GM18499 (cell line): Measurements from ENCODE around the gene FAM24B.
"Not testable (repeated sequence)": the region's sequence is repeated elsewhere in the genome, so short reads cannot be mapped to it uniquely, and the experiment has no call there.

ENCODE experiments used
- ATAC-seq: cut with Tn5 transposase; IDR thresholded peaks from one replicate; pipeline ENCODE4 v1.9.1; 2021; ENCODE audit warnings: moderate number of reproducible peaks; ENCODE audit not compliant: insufficient read depth, unreplicated experiment

FAM24B gene

DNA sequence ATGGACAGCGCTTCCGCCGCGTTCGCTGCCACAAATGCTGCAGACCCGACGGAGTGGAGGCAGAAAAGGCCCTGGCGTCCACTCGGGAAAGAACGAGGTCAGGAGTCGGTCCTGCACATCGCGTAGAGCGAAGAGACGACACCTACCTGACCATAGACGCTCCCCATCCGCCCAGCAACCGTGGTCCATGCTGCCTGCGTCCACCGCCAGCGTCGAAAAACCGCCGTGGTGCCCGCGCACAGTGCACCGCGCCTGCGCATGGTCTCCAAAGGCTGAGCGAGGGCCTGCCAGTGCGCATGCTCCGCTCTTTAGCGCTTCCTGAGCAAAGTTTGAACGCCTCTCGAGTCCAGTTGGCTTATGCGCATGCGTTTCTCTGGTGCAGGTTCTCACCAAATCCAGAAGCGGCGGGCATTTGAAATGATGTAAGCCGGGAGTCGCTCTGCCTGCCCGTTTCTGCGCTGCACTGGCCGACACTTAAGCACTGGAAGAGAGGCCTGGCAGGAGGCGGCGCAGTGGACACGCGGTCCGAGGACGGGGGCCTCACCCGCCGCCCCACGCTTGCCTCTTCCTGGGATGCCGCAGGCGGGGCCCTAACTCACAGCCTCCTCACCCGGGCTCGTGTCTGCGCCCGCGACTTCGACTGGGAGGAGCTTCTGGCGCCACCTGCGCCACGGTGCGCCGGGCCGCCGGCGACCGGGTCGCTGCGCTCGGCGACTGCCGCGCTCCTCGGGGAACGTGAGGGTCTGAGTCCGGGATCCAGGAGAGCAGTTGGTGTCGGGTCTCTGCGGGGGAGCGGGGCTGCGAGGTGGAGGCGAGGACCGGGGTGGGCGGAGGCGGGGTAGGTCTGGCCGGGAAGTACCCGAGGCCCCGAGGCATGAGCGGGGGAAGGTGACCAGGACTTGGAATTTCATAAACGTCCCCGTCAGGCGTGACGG, at the start of gene FAM24B:
Gene FAM24B, minus strand, starts transcription at position 243 of the 935 bp plus-strand sequence. CDS start 29,066 bp downstream, outside the sequence.
- ATAC-seq, result peak; percentile 55

DNA sequence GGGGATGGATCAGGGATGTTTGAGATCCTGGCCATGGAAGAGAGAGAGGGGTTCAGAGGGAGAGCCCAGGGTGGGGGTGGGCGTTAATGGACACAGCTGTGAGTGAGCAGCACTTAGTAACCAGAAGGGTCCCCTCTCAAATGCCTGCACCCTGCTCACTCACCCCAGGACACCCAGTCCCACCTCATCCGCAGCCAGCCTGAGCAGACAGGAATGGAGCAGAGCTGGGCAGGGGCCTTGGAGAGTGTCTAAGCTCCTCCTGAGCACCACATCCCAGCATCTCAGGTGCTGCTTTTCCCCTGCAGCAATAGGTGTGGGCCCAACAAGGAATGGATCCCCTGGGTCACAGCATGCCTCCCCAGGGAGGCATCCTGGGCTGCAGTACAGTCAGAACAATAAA, 36.3 kb upstream of the FAM24B start:
- ATAC-seq, result no peak

GRCh38 chr10:122911889-122912484, 32.6 kb upstream of the FAM24B start:
- no peak for ATAC-seq

- ATAC-seq, result no peak
These were observed 30.9 kb upstream of the FAM24B start, which contains the start of gene FAM24A for GRCh38 chr10:122910310-122910709. Gene FAM24A (plus strand): TSS chr10:122910610. CDS start chr10:122911635, 1,025 bp downstream.

DNA sequence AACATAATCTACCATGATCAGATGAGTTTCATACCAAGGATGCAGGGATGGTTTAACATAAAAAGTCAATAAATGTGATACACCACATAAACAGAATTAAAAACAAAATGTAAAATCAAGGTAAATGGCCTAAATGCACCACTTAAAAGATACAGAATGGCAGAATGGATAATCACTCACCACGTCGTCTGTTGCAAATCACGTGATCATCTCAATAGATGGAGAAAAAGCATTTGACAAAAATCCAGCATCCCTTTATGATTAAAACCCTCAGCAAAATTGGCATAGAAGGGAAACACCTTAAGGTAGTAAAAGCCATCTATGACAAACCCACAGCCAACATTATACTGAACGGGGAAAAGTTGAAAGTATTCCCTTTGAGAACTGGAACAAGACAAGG, 24.5 kb upstream of the FAM24B start:
- not testable (repeated sequence) for ATAC-seq

DNA sequence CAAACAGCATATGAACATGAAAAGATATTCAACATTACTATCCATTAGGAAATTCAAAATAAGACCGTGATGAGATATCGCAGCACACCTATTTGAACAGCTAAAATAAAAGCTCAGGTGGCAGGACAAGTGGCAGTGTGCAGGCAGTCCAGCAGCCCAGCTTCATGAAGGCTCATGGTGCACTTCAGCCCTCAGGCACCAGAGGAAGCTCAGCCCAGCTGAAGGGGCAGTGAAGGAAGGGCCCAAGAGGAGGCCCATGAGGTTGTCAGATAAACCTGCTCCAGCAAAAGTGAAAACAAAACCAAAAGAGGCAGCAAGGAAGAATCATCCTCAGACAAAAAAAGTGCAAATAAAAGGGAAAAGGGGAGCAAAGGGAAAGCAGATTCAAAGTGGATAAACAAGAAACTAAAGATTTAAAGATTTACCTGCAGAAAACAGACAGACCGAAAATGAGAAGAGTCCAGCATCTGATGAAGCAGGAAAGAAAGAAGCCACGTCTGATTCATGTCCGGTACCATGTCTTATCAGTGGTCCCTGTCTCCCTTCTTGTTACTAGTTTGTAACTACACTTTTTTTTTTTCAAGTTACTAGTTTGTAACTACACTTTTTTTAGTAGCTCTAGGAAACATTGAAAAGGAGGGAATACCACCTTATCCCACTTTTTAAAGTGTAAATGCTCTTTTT, 15.0 kb upstream of the FAM24B start:
- ATAC-seq, result no peak

- no peak for ATAC-seq
These were observed 4.8 kb upstream of the FAM24B start for GRCh38 chr10:122884166-122884565.

DNA sequence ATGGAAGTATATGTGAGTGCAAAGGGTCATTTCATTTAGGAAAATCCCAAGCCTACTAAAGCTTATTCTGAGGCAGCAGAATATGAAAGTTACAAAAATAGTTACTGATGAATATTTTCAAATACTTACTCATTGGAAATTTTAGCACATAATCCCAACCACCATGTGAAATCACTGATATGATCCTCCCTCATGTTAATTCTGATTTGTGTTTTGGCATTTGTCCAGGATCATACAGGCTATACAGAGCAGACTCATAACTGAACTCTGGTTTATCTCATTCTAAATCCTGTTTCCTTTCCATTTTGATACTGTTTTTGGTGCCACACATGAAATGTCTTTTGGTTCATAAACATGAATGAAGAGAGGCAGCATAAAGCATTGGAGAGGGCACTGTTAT, 3.4 kb upstream of the FAM24B start:
- no peak for ATAC-seq

DNA sequence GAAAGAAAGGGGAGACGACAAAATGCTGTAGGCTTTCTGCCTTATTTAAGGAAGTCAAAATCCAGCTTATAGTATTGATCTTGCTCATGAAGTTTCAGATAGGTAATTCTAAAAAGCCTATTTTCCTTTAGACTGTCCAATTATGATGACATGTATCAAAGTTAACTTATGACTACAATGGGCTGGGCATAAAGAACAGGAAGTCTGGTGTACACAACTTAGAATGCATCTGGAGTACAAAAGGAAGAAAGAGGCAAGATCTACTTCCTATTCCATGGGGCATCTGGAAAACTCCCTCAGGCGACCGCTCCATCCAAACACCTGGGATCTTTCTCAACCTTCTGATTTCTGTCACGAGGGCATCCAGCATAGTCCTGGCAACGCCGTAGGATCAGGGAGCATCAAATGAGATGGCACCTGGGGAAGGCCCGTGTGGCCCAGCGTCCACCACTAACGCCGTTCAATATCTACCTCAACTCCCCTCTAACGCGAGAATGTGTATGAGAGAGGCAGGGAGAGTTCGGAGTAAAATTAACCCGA, 512 bp downstream of the FAM24B start:
- no peak for ATAC-seq

- no peak for ATAC-seq
These were observed 2.1 kb downstream of the FAM24B start for GRCh38 chr10:122877264-122877663.

DNA sequence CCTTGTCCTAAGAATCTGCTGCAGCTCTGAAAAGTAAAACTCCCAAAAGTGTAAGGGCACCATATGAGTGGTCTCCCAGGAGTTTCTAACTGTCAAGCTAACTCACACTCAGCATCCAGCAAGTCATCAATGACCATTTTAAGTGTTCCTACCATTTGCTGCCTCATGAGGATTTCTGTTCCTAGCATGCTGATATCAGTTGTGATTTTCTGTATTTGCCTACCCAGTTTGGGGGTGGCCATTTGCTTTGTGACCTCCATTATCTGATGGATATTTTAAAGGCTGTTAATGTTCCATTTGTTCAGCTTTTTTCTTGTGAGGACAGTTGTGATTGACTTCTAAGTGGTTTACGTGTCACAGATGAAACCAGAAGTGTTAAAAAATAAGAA, 2.9 kb downstream of the FAM24B start:
- ATAC-seq, result no peak

DNA sequence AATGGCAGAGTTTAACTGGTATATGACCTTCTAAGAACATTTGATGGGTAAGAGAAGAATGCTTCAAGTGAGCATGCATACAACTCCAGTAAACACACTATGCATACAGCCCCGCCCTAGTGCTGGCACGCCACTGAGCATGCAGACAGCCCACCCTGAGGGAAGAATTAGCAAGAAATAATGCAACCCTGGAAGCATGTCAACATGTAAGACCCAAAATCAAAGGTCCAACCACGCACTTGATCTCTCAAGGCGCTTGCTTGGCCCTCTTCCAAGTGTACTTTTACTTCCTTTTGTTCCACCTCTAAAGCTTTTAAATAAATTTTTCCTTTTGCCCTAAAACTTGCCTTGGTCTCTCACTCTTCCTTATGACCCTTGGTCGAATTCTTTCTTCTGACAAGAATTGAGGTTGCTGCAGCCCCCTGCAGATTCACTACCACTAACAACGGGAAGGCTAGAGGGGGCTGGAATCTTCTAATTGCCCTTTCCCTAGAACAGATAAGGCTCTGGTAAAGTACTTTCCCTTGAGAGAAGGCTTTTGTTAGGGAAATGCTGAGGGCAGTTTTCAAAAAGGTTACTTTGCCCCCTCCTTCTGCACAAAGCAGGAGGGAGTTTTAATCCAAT, 3.4 kb downstream of the FAM24B start:
- ATAC-seq, result no peak

DNA sequence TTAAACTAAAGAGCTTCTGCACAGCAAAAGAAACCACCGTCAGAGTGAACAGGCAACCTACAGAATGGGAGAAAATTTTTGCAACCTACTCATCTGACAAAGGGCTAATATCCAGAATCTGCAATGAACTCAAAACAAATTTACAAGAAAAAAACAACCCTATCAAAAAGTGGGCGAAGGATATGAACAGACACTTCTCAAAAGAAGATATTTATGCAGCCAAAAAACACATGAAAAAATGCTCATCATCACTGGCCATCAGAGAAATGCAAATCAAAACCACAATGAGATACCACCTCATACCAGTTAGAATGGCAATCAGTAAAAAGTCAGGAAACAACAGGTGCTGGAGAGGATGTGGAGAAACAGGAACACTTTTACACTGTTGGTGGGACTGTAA, 7.4 kb downstream of the FAM24B start:
- ATAC-seq, result not testable (repeated sequence)

GRCh38 chr10:122868768-122869167, 10.6 kb downstream of the FAM24B start:
- not testable (repeated sequence) for ATAC-seq

DNA sequence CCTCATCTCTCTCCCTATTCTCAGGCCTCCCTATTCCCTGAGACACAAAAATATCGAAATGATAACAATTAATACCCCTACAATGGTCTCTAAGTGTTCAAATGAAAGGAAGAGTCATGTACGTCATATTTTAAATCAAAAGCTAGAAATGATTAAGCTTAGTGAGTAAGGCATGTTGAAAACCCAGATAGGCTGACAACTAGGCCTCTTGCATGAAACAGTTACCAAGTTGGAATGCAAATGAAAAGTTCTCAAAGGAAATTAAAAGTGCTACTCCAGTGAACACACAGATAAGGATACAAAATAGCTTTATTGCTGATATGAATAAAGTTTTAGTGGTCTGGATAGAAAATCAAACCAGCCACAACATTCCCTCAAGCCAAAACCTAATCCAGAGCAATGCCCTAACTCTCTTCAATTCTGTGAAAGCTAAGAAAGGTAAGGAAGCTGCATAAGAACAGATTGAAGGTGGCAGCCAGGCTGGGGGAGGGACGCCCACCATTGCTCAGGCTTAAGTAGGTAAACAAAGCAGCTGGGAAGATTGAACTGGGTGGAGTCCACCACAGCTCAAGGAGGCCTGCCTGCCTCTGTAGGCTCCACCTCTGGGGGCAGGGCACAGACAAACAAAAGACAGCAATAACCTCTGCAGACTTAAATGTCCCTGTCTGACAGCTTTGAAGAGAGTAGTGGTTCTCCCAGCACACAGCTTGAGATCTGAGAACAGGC, 12.5 kb downstream of the FAM24B start:
- ATAC-seq, result not testable (repeated sequence)

- no peak for ATAC-seq
These were observed 14.5 kb downstream of the FAM24B start for GRCh38 chr10:122864901-122865300.

DNA sequence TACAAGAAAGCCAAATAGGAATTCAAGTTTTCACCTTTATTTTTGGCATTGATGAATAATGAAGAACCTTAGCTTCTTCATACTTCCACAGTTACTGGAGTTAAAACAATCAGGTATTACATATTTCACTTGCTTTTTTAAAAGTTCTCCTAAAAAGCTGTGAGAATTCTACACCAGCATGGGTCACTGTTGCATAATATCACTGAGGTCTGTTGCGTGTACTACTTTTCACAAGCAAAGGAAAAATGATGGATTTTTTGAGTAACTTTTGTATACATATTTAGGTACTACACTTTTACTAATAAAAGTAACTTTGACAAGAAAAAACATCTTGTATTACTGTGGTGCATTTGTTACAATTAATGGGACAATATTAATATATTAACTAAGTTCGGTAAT, 15.2 kb downstream of the FAM24B start:
- ATAC-seq, result no peak

DNA sequence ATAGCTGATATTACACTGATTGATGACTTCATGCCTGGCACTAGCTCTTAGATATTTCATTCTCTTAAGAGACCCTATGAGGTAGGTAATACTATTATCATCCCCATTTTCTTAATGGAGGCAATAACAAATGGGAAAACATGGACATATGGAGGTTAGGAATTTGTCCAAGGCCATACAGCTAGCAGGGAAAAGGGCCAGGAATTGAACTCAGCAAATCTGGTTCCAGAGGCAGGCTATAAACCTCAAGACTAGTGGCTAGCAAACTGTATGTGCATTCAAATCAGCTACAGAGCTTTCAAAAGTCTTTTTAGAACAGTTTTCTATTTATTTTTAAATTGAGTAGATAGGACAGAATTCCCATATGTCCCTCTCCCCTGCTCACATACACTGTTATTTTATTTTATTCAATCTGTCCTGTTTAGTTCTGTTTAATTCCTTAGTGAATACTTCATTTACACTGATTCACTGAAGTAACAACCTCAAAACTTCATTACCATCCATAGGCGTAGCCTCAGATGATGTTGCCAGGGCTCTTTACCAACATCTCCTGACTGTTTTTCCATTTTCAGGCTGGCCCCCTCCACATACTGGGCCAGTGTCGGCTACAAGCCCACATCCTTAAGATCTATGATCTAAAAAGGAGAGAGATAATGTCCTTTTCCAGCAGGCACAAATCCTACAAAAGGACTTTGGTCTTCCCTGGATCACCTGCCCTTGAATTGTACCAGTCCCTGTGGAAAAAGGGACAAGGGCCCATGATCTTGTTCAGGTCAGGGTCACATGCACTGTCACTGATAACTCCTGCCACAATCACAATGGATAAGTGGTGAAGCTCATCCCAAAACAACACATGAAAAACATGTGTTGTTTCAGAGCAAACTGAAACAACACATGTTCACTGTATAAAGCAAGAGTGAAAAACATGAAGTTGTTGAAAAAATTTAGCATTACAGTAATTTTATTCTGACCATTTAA, 15.9 kb downstream of the FAM24B start:
- no peak for ATAC-seq
